H1 (cell line): ENCODE measurements around the gene NEK9. TPM values are rescaled to one million over a fixed set of nuclear protein-coding genes. Genes with fewer than 3 reads are reported as not detected.

Source experiments
- CTCF ChIA-PET: fragments of 300-600 bp; sonication (Branson Sonifier 250); formaldehyde crosslinking; loops from one replicate; lab custom pipeline; 2021; ENCODE audit not compliant: partially characterized antibody; lab: Charles Lee
- POLR2A ChIA-PET: fragments of 300-600 bp; sonication (Branson Sonifier 250); formaldehyde crosslinking; loops from one replicate; lab custom pipeline; 2021; ENCODE audit warnings: inconsistent platforms; ENCODE audit not compliant: partially characterized antibody; lab: Charles Lee
- DNase-seq, 2 experiments: peaks; one replicate each; pipeline versions ENCODE4 v3.0.0 to v3.0.0-alpha.2; 2010 to 2022; ENCODE audit warnings: low spot score in 2 of 2, low read depth in 1 of 2, mixed read lengths in 1 of 2
- FAIRE-seq: peaks from 2 replicates; lab custom pipeline; 2011; peaks lifted over from hg19 to GRCh38; lab: Jason Lieb, UNC
- H2AFZ ChIP-seq: 2 replicates; pipeline ENCODE4 v1.8.1; 2012; ENCODE audit warnings: low read length, inconsistent platforms
- H2AK5ac ChIP-seq: 2 replicates; pipeline ENCODE4 v1.6.1; 2013; ENCODE audit warnings: low read depth, low read length
- H2BK120ac ChIP-seq: replicated peaks from 2 replicates; pipeline ENCODE3; 2013; ENCODE audit warnings: low read depth, low read length, inconsistent platforms
- H2BK12ac ChIP-seq: 2 replicates; pipeline ENCODE4 v1.6.1; 2013; ENCODE audit warnings: low read depth, low read length
- H2BK15ac ChIP-seq: 2 replicates; pipeline ENCODE4 v1.6.1; 2013; ENCODE audit warnings: low read length
- H2BK20ac ChIP-seq: 2 replicates; pipeline ENCODE4 v1.6.1; 2013; ENCODE audit warnings: low read length
- H2BK5ac ChIP-seq: 2 replicates; pipeline ENCODE4 v1.6.1; 2013; ENCODE audit warnings: low read depth, low read length
- H3K14ac ChIP-seq: 2 replicates; pipeline ENCODE4 v1.6.1; 2013; ENCODE audit warnings: inconsistent platforms; ENCODE audit not compliant: insufficient read length
- H3K18ac ChIP-seq: 2 replicates; pipeline ENCODE4 v1.6.1; 2013; ENCODE audit warnings: low read length; ENCODE audit errors: extremely low read depth
- H3K23ac ChIP-seq: 2 replicates; pipeline ENCODE4 v1.6.1; 2013; ENCODE audit warnings: inconsistent platforms; ENCODE audit not compliant: insufficient read length
- H3K23me2 ChIP-seq: 2 replicates; pipeline ENCODE4 v1.6.1; 2013; ENCODE audit warnings: low read depth, low read length
- H3K27ac ChIP-seq: 2 replicates; pipeline ENCODE4 v1.6.1; 2011; ENCODE audit warnings: low read depth, low read length, inconsistent platforms
- H3K27me3 ChIP-seq, 4 experiments: replicated peaks in 1 of 4; 1 replicate in 1 of 4; 2 replicates in 3 of 4; pipeline versions ENCODE4 v1.6.1 to v1.8.1; 2011 to 2013; ENCODE audit warnings: low read length in 3 of 4, mild to moderate bottlenecking in 3 of 4, inconsistent platforms in 2 of 4, mixed read lengths in 2 of 4, moderate library complexity in 1 of 4; ENCODE audit not compliant: control insufficient read depth in 3 of 4, insufficient read depth in 3 of 4; ENCODE audit errors: extremely low read depth in 1 of 4
- H3K36me3 ChIP-seq, 4 experiments: 2 replicates each; pipeline versions ENCODE4 v1.6.1 to v1.8.1; 2011 to 2013; ENCODE audit warnings: mild to moderate bottlenecking in 4 of 4, low read length in 3 of 4, moderate library complexity in 2 of 4, control low read depth in 1 of 4, inconsistent platforms in 1 of 4; ENCODE audit not compliant: insufficient read depth in 4 of 4, control insufficient read depth in 2 of 4
- H3K4ac ChIP-seq: replicated peaks from 2 replicates; pipeline ENCODE3; 2013; ENCODE audit warnings: low read length, low read depth, mixed read lengths, inconsistent platforms; ENCODE audit not compliant: insufficient read length
- H3K4me1 ChIP-seq, 4 experiments: replicated peaks in 1 of 4; 1 replicate in 1 of 4; 2 replicates in 3 of 4; pipeline versions ENCODE4 v1.6.1 to v1.8.1; 2011 to 2013; ENCODE audit warnings: low read length in 3 of 4, inconsistent platforms in 2 of 4, mixed read lengths in 1 of 4; ENCODE audit not compliant: insufficient read depth in 4 of 4, control insufficient read depth in 3 of 4
- H3K4me2 ChIP-seq, 2 experiments: 2 replicates each; pipeline versions ENCODE4 v1.6.1 to v1.8.1; 2011 to 2013; ENCODE audit warnings: low read depth in 2 of 2, low read length in 2 of 2, control low read depth in 1 of 2, inconsistent platforms in 1 of 2, mild to moderate bottlenecking in 1 of 2; ENCODE audit not compliant: insufficient read depth in 1 of 2
- H3K4me3 ChIP-seq, 4 experiments: fragments of 200-600, 300-600 bp in 1 of 4; sonication (generic), shearing (Covaris generic), sonication (Bioruptor Twin) in 1 of 4; 2 replicates each; pipeline versions ENCODE4 v1.5.1 to v1.8.1; 2011 to 2016; ENCODE audit warnings: low read length in 4 of 4, low read depth in 3 of 4, control low read depth in 2 of 4, inconsistent platforms in 2 of 4, mild to moderate bottlenecking in 2 of 4, mixed read lengths in 1 of 4, moderate library complexity in 1 of 4; ENCODE audit not compliant: insufficient read depth in 2 of 4; ENCODE audit errors: extremely low read depth in 1 of 4
- H3K56ac ChIP-seq: replicated peaks from 2 replicates; pipeline ENCODE3; 2013; ENCODE audit warnings: low read depth, mild to moderate bottlenecking, mixed read lengths, low read length, inconsistent platforms; ENCODE audit not compliant: insufficient read length
- H3K79me1 ChIP-seq: 2 replicates; pipeline ENCODE4 v1.6.1; 2013; ENCODE audit warnings: low read depth, low read length, control low read depth
- H3K79me2 ChIP-seq, 2 experiments: 2 replicates each; pipeline versions ENCODE4 v1.6.1 to v1.8.1; 2012 to 2013; ENCODE audit warnings: low read length in 2 of 2, mild to moderate bottlenecking in 2 of 2, inconsistent platforms in 1 of 2; ENCODE audit not compliant: insufficient read depth in 2 of 2, control insufficient read depth in 1 of 2
- H3K9ac ChIP-seq, 4 experiments: replicated peaks in 1 of 4; 1 replicate in 1 of 4; 2 replicates in 3 of 4; pipeline versions ENCODE4 v1.6.1 to v1.8.1; 2011 to 2013; ENCODE audit warnings: low read depth in 3 of 4, low read length in 3 of 4, control low read depth in 2 of 4, mild to moderate bottlenecking in 2 of 4, moderate library complexity in 2 of 4, inconsistent platforms in 1 of 4; ENCODE audit errors: extremely low read depth in 1 of 4
- H3K9me3 ChIP-seq, 2 experiments: 2 replicates each; pipeline versions ENCODE4 v1.6.1 to v1.8.1; 2012 to 2013; ENCODE audit warnings: mild to moderate bottlenecking in 2 of 2, moderate library complexity in 2 of 2, control low read depth in 1 of 2, inconsistent platforms in 1 of 2, low read depth in 1 of 2, low read length in 1 of 2, mixed read lengths in 1 of 2; ENCODE audit not compliant: insufficient read depth in 2 of 2
- H4K20me1 ChIP-seq, 2 experiments: replicated peaks in 1 of 2; 2 replicates each; pipeline versions ENCODE3 to v1.8.1; 2011 to 2013; ENCODE audit warnings: inconsistent platforms in 2 of 2, low read length in 2 of 2, mild to moderate bottlenecking in 1 of 2; ENCODE audit not compliant: insufficient read depth in 2 of 2, control insufficient read depth in 1 of 2
- H4K5ac ChIP-seq: 2 replicates; pipeline ENCODE4 v1.6.1; 2013; ENCODE audit warnings: low read length, low read depth, mixed read lengths, inconsistent platforms; ENCODE audit not compliant: insufficient read length
- H4K8ac ChIP-seq: 2 replicates; pipeline ENCODE4 v1.8.0; 2013; ENCODE audit warnings: mild to moderate bottlenecking, moderate library complexity, low read length, inconsistent platforms; ENCODE audit not compliant: insufficient read depth; ENCODE audit errors: extremely low read depth
- H4K91ac ChIP-seq: replicated peaks from 2 replicates; pipeline ENCODE3; 2013; ENCODE audit warnings: low read length, mixed read lengths, inconsistent platforms; ENCODE audit not compliant: insufficient read length
- CHD1 ChIP-seq: IDR thresholded peaks from 2 replicates; pipeline ENCODE4 v1.6.1; 2012; ENCODE audit warnings: low read depth, low read length, improper control_type of control experiment
- WGBS, 2 experiments: shearing (Covaris generic) in 1 of 2; methylation state at CpG; one replicate each; pipeline versions ENCODE4 v1.1.6 to v1.1.7; 2013 to 2015; ENCODE audit warnings: low lambda C conversion rate in 2 of 2, mixed read lengths in 2 of 2, inconsistent platforms in 1 of 2, low coverage in 1 of 2, missing lambda C conversion rate in 1 of 2; ENCODE audit not compliant: insufficient replicate concordance in 2 of 2, insufficient coverage in 1 of 2, insufficient read length in 1 of 2; ENCODE audit errors: extremely low coverage in 1 of 2, missing lambda C conversion rate in 1 of 2; 5-methylcytosine and 5-hydroxymethylcytosine counted together
- polyA plus RNA-seq, 7 experiments: library from polyadenylated mRNA; depleted of rRNA in 3 of 7; stranded (reverse) in 5 of 7; unstranded in 2 of 7; fragments of >200 nt in 5 of 7; fragments of 200-250 nt in 2 of 7; gene quantifications; 1 replicate in 5 of 7; 2 replicates in 1 of 7; 4 replicates in 1 of 7; pipeline versions ENCODE4 v1.2.1 to v1.2.3, GENCODE V29; 2011 to 2013; ENCODE audit warnings: missing spikeins in 2 of 7, mixed read lengths in 2 of 7
- total RNA-seq: library from RNA; stranded (reverse); fragmentation: NEBNext Ultra II Directional; extraction: Animal tissue kit (Norgen Biotek cat#: 25700); gene quantifications from 2 replicates; pipeline ENCODE4 v1.2.1, GENCODE V29; 2021

NEK9 gene
- total and polyA plus RNA-seq, 2 of the 8 experiments (the other 6 are each of a cell fraction or from before 2014, with no cell fraction given): 16.0 to 43.6 TPM

GRCh38 chr14:75030147-75030546, 96.7 kb downstream of the NEK9 start:
- Histone ChIP-seq H3K79me2 (no peaks in the 10 kb centered on the region), H3K9ac (no peak overlapping the region), H4K20me1 (no peaks in the 10 kb centered on the region), H3K23ac (no peak overlapping the region), H4K5ac (no peak overlapping the region), H4K8ac (no peak overlapping the region), H3K27me3 (no peaks in the 10 kb centered on the region), H2BK12ac (no peak overlapping the region), H2AK5ac (no peak overlapping the region), H3K14ac (no peak overlapping the region), H3K79me1 (no peaks in the 10 kb centered on the region), H2AFZ (no peak overlapping the region), H3K23me2 (no peaks in the 10 kb centered on the region), H2BK15ac (no peak overlapping the region), H2BK20ac (no peak overlapping the region), H3K36me3 (peaks cover 0 to 20% (median 3%) of the 10 kb centered on the region in 4 experiments; a peak in 3 of 8 replicates), H3K4me3 (no peak overlapping the region), H2BK5ac (no peak overlapping the region), H3K9me3 (no peaks in the 10 kb centered on the region), H3K18ac (no peak overlapping the region), H4K91ac (no peak overlapping the region), H3K4me2 (no peak overlapping the region), H3K56ac (no peak overlapping the region), H3K27ac (no peak overlapping the region), H3K4me1 (no peaks in the 10 kb centered on the region), H3K4ac (no peak overlapping the region), H2BK120ac (no peak overlapping the region)
- no peak for FAIRE-seq
- no peak for DNase-seq
- POLR2A ChIA-PET: no interaction called here
- 0% methylated on average over 1 of the region's 1 CpG; no CpG with 5 or more reads in 1 of the 2 experiments for WGBS, 2 experiments
- CTCF ChIA-PET: interaction anchor here (1.3 kb wide), 1 partner anchor 16 kb away, joined by 4 read pairs; no protein-coding TSS in a partner anchor
- TF ChIP-seq CHD1: no peak
